Left lung (tissue), 10 donors: Measurements from ENCODE around the gene PAPSS1. TPM values are rescaled to one million over a fixed set of nuclear protein-coding genes. Genes with fewer than 3 reads are reported as not detected.
"Not testable (repeated sequence)": the region's sequence is repeated elsewhere in the genome, so short reads cannot be mapped to it uniquely, and the experiment has no call there.

Experiments used
- ATAC-seq: fragments of 200-7000 bp; cut with Tn5 transposase; one replicate; pipeline ENCODE4 v1.9.1; 2020; ENCODE audit warnings: moderate library complexity
- DNase-seq, 4 donors: peaks; one replicate each; pipeline ENCODE4 v3.0.0-alpha.2; 2013 to 2020
- H3K27ac ChIP-seq, 2 donors: fragments of 200-600 bp; sonication (generic) in 1 of 2; one replicate each; pipeline versions ENCODE4 v1.5.0 to v1.8.0; 2020 to 2021
- H3K27me3 ChIP-seq, 2 donors: fragments of 200-600 bp; sonication (generic) in 1 of 2; one replicate each; pipeline versions ENCODE4 v1.5.0 to v1.8.0; 2020 to 2021
- H3K36me3 ChIP-seq, 2 donors: fragments of 200-600 bp; sonication (generic) in 1 of 2; one replicate each; pipeline versions ENCODE4 v1.5.0 to v1.8.0; 2020 to 2021
- H3K4me1 ChIP-seq, 2 donors: fragments of 200-600 bp; one replicate each; pipeline ENCODE4 v1.8.0; 2021
- H3K4me3 ChIP-seq, 2 donors: fragments of 200-600 bp; sonication (generic) in 1 of 2; one replicate each; pipeline versions ENCODE4 v1.5.0 to v1.8.0; 2020 to 2021; ENCODE audit warnings: mild to moderate bottlenecking in 1 of 2
- H3K9me3 ChIP-seq, 2 donors: fragments of 200-600 bp; sonication (generic) in 1 of 2; one replicate each; pipeline versions ENCODE4 v1.5.0 to v1.8.0; 2020 to 2021
- CTCF ChIP-seq, 2 donors: fragments of 200-600 bp; sonication (generic) in 1 of 2; IDR thresholded peaks; one replicate each; pipeline versions ENCODE4 v1.5.0 to v1.8.0; 2021; ENCODE audit warnings: antibody characterized with exemption in 2 of 2
- intact Hi-C, 2 donors: fragments of 100-400 bp; cut with DNase I; formaldehyde crosslinking; loops; one replicate each; pipeline versions ENCODE4 v1.11.2 to v1.14.2; 2022
- polyA plus RNA-seq, 6 donors: library from polyadenylated mRNA; unstranded; fragments of 120-200 nt; gene quantifications; one replicate each; pipeline ENCODE4 v1.2.1, GENCODE V29; 2013; ENCODE audit not compliant: insufficient read length in 6 of 6
- total RNA-seq, 2 donors: library from RNA; stranded (reverse); fragmentation: NEBNext Ultra II Directional; extraction: Animal tissue kit (Norgen Biotek cat#: 25700); gene quantifications; one replicate each; pipeline ENCODE4 v1.2.1, GENCODE V29; 2021
- donor health status: DM: no; HTN: yes; CAD: no.
- donor health status: DM: no; HTN: no; CAD: no.

PAPSS1 gene
- total and polyA plus RNA-seq, 8 donors: 57.5 to 85.3 (median 70.6) TPM

GRCh38 chr4:107705742-107706556 lies 14.1 kb downstream of the PAPSS1 start:
- H3K27me3 ChIP-seq: no peaks in the 10 kb centered on the region
- no peaks in the 10 kb centered on the region for H3K36me3 ChIP-seq
- no peak for TF ChIP-seq CTCF (IDR thresholded peaks at IDR 0.05)
- H3K4me3 ChIP-seq: no peak overlapping the region
- DNase-seq (no peak), ATAC-seq (no peak)
- intact Hi-C loops: no loop called here
- peaks cover 0 to 29% of the 10 kb centered on the region in 2 donors for H3K4me1 ChIP-seq
- no peak overlapping the region for H3K27ac ChIP-seq
- H3K9me3 ChIP-seq: peaks cover 3 to 34% of the 10 kb centered on the region in 2 donors

GRCh38 chr4:107701565-107701964 lies 18.5 kb downstream of the PAPSS1 start:
- Histone ChIP-seq H3K36me3 (peaks cover 0 to 9% of the 10 kb centered on the region in 2 donors), H3K4me1 (no peaks in the 10 kb centered on the region), H3K27ac (no peak overlapping the region), H3K27me3 (no peaks in the 10 kb centered on the region), H3K4me3 (no peak overlapping the region), H3K9me3 (peaks cover 3 to 29% of the 10 kb centered on the region in 2 donors)
- intact Hi-C loops: no loop called here
- DNase-seq (no peak), ATAC-seq (no peak)
- no peak for TF ChIP-seq CTCF (IDR thresholded peaks at IDR 0.05)

GRCh38 chr4:107699466-107700206 lies 20.4 kb downstream of the PAPSS1 start:
- no peak for TF ChIP-seq CTCF (IDR thresholded peaks at IDR 0.05)
- DNase-seq: no peak
- ATAC-seq: no peak

GRCh38 chr4:107696187-107696586 lies 23.8 kb downstream of the PAPSS1 start:
- H3K27ac ChIP-seq, H3K27me3 ChIP-seq, H3K4me3 ChIP-seq, intact Hi-C loops, DNase-seq, H3K9me3 ChIP-seq, H3K4me1 ChIP-seq, ATAC-seq: not testable (repeated sequence)
- peaks cover 0 to 14% of the 10 kb centered on the region in 2 donors for H3K36me3 ChIP-seq

More at GRCh38 chr4:107699466-107700206, 20.4 kb downstream of the PAPSS1 start:
- intact Hi-C loops: no loop called here
- no peak overlapping the region for H3K27ac ChIP-seq
- H3K27me3 ChIP-seq: no peaks in the 10 kb centered on the region
- H3K4me3 ChIP-seq: no peak overlapping the region
- no peaks in the 10 kb centered on the region for H3K4me1 ChIP-seq
- H3K36me3 ChIP-seq: peaks cover 0 to 9% of the 10 kb centered on the region in 2 donors
- peaks cover 0 to 10% of the 10 kb centered on the region in 2 donors for H3K9me3 ChIP-seq

- H3K4me1 ChIP-seq: peaks cover 0 to 9% of the 10 kb centered on the region in 2 donors
- H3K4me3 ChIP-seq: no peak overlapping the region
- intact Hi-C loops: no loop called here
- ATAC-seq (peak; percentile 13), DNase-seq (no peak)
- no peaks in the 10 kb centered on the region for H3K9me3 ChIP-seq
- no peak for TF ChIP-seq CTCF (IDR thresholded peaks at IDR 0.05)
- peaks cover 0 to 5% of the 10 kb centered on the region in 2 donors for H3K36me3 ChIP-seq
- no peaks in the 10 kb centered on the region for H3K27me3 ChIP-seq
- peak overlapping the region in 1 of 2 donors; percentile 52 for H3K27ac ChIP-seq
Observed at GRCh38 chr4:107693132-107693531, 26.9 kb downstream of the PAPSS1 start.
